NAMALWA (cell line): Measurements from ENCODE around the gene TAMM41.
"Not testable (repeated sequence)": the region's sequence is repeated elsewhere in the genome, so short reads cannot be mapped to it uniquely, and the experiment has no call there.

ENCODE experiments used
- DNase-seq: peaks from one replicate; pipeline ENCODE4 v3.0.0-alpha.2; 2015; ENCODE audit warnings: low spot score

TAMM41 gene

DNA sequence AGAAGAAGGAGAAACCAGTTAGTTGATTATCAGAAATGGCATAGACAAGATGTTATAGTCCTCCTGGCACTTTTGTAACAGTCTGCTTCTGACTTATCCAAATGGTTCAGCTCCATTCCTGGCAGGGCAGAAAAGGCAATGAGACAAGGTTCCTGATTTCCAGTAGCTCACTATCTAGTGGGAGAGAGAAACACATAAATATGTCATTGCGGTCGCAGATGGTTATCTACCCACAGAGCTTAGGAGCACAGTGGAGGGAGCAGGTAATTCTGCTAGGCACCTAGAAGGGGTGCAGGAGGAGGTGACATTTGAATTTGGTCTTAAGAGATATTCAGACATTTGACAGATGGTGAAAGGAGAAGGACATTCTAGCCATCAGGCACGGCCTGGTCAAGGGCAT lies 78.1 kb downstream of the TAMM41 start:
- no peak for DNase-seq

DNA sequence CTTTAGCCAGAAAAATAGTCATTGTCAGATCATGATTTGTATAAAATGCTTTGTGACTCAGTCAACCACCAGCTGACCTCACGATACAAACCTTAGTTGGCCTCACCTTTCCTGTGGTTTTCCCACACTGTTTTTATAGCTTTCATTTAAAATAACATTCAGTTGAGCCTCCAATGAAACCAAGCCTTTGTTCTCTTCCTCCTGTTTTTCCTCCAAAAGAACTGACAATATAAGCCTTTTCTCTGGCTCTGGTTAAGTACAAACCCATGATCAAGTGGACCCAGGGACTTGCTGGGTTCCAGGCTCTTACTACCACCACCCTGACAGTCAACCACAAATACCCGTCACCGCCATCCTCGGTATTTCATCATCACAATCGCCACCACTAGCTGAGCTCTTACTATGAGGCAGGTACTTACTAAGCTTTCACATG lies 81.7 kb downstream of the TAMM41 start:
- DNase-seq = no peak

GRCh38 chr3:11759996-11760395 lies 86.7 kb downstream of the TAMM41 start:
- no peak for DNase-seq

DNA sequence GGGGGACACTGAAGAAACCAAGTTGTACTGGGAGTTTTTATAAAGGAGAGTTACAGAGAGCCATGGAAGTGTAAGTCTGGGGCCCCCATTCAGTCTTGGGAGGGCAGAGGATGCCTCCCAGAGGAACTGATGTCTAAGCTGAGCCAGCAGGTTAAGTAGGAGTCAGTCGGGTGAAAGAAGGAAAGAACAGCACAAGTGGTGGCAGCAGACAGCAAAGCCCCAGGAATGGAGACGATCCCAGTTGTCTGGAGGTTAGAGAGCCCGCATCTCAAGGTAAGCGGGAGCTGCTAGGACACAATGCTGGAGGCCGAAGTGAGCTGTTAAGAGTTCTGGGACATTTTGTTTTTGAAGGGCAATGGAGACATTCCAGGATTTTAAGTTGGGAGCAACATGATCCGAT lies 88.8 kb downstream of the TAMM41 start:
- no peak for DNase-seq

- no peak for DNase-seq
Observed at GRCh38 chr3:11757441-11757875, 89.2 kb downstream of the TAMM41 start.

GRCh38 chr3:11755276-11755675 lies 91.4 kb downstream of the TAMM41 start:
- DNase-seq = no peak

- DNase-seq = not testable (repeated sequence)
Observed at GRCh38 chr3:11752254-11752653, 94.4 kb downstream of the TAMM41 start.

GRCh38 chr3:11748306-11748705 lies 98.4 kb downstream of the TAMM41 start:
- not testable (repeated sequence) for DNase-seq
